Mesenteric fat pad (tissue), 1 donor: Measurements from ENCODE around the gene SEC16A. TPM values are rescaled to one million over a fixed set of nuclear protein-coding genes. Genes with fewer than 3 reads are reported as not detected.

Experiments
- DNase-seq: peaks from one replicate; pipeline ENCODE4 v3.0.0-alpha.2; 2020; ENCODE audit warnings: low spot score
- total RNA-seq: library from RNA; stranded (reverse); fragmentation: NEBNext Ultra II Directional; extraction: Animal tissue kit (Norgen Biotek cat#: 25700); gene quantifications from one replicate; pipeline ENCODE4 v1.2.1, GENCODE V29; 2021
- donor health status: DM: yes; HTN: yes; CAD: no.

Gene SEC16A
- total RNA-seq, 1 donor from 2014 or later = 71.8 TPM

DNA sequence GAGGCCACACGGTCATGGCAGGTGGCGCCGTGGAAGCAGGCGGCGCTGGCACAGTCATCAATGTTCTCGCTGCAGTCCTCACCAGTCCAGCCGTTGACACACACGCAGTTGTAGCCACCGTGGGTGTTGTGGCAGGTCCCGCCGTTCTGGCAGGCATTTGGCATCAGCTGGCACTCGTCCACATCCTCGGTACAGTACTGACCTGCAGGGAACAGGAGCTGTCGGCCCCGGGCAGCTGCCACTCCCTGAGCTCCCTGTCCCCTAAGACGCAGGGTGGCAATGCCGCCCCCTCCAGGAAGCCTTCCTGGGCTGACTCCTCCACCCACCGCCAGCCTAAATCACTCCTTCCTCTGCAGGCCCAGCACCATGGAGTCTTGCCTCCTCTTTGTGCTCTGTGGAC lies 35.8 kb upstream of the SEC16A start:
- no peak for DNase-seq

DNA sequence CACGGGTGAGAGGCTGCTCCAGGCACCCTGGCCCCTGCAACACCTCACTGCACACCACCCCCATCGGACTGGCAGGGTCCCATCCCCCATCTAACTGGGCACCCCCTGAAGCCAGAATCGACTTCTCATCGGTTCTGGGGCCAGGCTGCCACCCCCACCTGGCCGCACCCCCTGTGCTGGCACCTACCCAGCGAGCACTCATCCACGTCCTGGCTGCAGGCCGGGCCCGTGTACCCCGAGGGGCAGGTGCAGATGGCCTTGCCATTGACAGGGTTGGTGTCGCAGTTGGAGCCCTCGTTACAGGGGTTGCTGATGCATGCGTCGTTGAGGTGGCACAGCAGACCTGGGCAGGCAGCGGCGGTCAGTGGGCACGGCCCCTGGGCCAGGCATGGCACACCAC lies 35.1 kb upstream of the SEC16A start:
- DNase-seq = no peak

DNA sequence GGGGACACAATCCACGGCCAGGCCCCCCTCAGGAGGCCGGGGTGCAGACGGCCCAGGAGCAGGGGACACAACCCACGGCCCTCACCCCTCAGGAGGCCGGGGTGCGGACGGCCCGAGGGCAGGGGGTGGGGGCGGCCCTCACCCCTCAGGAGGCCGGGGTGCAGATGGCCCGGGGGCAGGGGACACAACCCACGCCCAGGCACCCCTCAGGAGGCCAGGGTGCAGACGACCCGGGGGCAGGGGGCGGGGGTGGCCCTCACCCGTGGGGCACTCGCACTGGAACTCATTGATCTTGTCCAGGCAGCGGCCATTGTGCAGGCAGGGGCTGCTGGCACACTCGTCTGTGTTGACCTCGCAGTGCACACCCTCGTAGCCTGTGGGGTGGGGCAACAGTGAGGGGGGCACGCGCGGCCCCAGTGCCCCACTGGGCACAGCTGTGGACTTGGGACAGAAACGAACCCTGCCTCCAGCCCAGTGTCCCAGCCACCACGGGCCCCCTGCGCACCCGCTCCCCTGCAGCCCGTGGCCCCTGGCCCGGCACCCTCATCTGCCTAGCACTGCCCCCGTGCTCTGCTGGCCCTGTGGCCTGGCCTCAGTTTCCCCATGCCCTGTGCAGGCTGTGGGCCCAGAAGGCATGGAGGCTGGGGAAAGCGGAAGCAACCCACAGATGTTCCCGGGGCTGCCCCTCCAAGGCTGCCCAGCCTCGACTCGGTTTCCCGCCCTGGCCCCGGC lies 34.3 kb upstream of the SEC16A start:
- DNase-seq = no peak

DNA sequence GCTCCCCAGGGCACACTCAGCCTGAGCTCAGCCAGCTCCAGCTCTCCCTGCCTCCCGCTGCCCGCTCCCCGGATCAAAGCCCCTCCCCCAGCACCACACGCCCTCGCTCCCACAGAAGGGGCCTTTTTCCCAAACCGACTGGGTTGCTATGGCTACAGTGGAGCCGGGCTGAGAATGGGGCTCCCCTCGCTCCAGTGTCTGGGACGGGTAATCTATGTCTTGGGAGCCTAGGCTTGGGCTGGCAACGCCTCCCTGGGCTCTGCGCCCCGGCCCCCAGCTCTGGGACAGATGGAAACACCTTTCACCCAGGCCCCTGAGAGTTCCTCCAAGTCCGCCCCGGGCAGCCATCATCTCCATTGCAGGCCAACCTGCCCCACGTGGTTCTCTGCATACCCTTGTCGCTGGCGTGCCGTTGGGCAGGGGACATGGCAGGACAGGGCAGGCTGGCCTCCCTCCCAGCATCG lies 33.4 kb upstream of the SEC16A start:
- no peak for DNase-seq

DNA sequence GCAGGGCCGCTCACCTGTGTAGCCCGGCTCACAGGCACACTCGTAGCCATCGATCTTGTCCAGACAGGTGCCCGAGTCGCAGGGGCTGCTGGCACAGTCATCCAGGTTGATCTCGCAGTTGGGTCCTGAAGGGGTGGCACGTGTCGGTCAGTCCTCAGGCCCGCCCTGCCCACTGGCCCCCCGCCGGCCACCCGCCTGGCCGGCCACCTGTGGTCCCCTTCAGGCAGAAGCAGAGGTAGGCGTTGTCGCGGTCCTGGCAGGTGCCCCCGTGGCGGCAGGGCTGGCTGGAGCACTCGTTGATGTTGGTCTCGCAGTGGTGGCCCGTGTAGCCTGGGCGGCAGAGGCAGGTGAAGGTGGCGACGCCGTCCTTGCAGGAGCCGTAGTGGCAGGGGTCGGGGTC lies 32.4 kb upstream of the SEC16A start:
- DNase-seq = no peak

DNA sequence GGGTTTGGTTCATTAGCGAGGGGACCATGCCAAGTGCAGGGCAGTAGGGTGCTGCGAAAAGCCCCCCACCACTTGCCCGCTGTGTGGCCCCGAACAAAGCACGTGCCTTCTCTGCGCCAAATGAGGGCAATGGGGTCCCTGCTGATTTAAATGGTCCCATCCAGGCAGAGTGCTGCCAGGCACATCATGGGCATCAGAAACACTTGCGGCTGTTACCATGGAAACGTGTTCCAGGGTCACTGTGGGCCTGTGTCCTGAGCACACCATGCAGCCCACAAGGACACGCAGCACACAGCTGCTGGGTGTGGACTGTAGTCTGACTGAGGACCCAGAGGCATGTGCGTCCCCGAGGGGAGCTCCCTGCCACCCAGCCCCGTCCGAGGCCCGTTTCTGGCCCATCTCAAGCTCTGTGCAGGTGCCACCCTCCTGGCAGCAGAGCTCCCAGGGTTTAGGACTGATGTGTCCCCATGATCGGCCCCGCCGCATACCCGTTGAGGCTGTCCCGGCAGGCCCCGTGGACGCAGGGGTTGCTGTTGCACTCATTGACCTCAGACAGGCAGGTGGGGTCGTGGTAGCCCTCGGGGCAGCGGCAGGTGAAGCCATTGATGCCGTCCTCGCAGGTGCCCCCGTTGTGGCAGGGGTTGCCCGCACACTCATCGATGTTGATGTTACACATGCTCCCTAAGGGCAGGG lies 31.3 kb upstream of the SEC16A start:
- DNase-seq = no peak

DNA sequence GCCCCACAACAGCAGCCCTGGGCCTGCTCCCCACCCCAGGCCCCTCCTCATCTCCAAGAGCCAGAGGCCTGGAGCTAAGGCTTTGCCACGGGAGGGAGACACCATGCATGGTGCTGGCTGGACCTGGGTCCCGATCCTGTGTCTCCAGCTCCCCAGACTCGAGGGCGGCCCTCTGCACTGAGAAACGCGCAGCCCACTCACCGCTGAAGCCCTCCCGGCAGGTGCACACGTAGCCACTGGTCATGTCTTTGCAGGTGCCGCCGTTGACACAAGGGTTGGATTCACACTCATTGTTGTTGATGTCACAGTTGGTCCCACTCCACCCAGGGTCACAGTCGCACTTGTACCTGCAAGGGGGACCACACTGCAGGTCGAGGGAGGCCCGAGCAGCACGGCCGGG lies 30.4 kb upstream of the SEC16A start:
- no peak for DNase-seq

DNA sequence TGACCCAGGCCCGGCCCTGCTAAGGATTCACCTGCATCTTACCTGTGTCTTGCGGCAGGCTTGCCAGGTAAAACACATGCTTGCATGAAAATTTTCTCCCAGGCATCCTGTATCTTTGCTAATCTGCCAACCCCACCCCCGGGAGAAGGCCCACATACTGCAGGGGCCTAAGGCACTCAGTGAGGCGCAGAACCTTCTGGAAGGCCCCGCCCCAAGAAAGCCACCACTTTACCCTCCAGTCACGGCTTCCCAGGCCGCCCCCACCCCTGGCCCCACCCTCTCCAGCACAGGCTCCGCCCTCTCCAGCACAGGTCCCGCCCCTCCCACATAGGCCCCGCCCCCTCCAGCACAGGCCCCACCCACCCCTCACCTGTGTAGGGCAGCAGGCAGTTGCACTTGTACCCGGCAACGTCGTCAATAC lies 29.8 kb upstream of the SEC16A start:
- DNase-seq = no peak

DNA sequence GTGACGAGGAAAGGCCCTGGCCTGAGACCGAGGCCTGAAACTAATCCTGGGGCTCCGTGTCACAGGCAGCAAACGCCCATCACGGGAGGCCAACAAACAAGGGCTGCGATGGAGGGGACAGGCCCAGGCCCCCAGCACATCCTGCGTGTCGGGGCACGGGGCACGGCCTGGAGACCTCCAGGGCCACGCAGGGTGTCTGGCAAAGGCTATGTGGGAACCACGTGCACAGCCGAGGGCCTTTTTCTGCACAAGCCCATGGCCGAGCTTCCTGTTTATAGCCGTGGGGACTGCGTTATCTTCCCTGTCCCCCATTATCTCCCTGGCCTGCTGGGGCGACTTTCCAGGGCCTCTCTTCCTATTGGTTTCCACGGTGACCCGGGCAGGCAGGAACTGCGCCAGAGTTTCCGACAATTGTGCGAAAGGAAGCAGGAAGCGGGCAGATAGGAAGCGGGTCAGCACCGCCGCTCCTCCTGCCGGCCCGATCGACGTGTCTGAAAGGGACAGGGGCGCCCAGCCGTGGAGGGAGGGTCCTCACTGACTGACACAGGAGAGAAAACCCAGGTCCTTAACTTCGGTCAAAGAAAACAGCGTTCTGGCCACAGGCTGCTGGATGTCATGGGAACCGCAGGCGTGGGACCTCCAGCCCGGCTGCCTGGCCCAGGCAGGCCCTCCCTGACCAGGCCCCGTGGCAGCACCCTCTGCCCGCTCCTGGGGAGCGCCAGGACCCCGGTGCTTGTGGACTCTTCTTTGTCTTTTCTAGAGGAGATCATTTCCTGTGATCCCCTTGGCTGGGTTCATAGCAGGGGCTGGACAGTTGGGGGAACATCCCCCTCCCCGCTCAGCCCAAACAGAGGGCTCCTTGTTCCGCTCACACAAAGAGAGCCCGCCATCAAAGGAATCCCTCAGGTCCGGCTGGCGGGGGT lies 29.1 kb upstream of the SEC16A start:
- no peak for DNase-seq

DNA sequence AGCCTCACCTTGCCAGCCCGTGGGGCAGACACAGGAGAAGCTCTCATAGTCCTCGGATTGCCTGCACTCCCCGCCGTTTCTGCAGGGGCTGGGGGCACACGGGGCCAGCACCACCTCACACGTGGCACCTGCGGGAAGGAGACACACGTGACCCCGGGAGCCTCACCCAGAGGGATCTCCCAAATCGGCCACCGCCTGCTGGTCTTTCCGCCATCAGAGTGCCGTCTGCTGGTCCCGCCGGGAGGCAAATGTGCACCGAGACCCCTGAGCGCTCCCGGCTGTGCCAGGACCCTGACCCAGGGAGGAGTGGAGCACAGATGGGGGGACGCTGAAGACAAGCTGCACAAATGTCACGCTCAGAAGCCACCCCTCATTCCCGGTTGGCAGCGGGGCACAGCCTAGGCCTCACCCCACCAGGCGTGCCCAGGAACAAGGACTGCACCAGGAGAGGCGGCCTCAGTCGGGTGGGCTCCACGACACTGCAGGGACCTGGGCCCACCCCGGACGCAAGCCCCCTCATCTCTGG lies 28.4 kb upstream of the SEC16A start:
- DNase-seq = no peak

DNA sequence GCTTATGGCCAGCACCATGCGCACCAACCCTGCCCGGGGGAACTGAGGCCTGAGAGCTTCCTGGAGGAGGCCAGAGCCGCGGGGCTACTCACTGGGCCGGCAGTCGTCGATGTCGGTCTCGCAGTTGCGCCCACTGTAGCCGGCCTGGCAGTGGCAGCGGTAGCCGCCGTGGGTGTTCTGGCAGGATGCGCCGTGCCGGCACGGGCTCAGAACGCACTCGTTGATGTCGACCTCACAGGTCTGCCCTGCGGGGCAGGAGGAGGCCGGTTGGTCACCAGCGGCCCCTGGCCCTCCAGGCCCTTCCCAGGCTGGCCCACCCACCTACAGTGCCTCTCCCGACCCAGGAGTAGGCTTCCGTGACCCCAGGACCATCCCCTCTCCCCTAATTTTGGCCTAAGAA lies 27.7 kb upstream of the SEC16A start:
- no peak for DNase-seq

DNA sequence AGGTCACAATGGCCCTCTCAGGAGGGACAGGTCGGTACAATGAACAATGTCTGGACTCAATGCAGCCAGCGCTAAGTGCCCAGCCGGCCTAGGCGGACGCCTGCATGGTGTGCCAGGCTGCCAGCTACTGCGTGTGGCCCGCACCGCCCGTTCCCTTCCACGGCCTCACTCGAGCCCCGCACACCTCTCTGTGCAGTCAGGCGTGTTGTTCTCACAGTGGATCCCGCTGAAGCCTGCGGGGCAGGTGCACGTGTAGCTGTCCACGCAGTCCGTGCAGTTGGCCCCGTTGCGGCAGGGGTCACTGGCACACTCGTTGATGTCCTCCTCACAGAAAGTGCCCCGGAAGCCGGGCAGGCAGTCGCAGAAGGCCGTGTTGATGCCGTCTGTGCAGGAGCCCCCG lies 26.7 kb upstream of the SEC16A start:
- no peak for DNase-seq

DNA sequence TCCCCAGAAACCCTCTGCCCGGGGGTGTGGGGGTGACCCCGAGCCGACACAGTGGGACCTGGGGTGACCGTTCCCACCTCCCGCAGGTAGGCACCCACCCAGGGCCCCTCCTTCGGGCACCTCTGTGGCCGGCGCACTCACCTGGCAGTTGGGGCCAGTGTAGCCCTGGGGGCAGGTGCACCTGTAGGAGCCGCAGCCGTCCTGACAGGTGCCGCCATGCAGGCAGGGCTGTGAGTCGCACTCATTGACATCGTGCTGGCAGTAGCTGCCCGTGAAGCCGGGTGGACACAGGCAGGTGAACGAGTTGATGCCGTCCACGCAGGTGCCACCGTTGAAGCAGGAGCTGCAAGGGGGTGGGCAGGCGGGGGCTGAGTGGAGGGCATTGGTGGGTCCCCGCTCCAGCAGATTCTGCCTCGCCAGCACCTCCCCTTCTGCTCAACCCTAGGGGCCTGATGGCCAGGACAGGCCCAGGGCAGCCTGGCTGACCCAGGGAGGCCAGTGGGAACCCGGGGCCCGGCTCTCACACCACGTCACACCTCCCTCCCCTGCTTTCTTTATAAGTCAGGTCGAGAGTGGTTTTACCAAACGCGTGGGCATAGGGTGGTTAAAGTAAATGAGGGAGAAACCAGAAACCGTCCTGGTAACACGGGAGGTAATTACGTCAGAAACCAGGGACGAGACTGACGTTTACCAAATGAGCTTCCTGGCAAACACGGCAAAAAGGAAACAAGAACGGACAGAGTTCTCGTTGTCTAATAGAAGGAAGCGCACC lies 26.1 kb upstream of the SEC16A start:
- no peak for DNase-seq

DNA sequence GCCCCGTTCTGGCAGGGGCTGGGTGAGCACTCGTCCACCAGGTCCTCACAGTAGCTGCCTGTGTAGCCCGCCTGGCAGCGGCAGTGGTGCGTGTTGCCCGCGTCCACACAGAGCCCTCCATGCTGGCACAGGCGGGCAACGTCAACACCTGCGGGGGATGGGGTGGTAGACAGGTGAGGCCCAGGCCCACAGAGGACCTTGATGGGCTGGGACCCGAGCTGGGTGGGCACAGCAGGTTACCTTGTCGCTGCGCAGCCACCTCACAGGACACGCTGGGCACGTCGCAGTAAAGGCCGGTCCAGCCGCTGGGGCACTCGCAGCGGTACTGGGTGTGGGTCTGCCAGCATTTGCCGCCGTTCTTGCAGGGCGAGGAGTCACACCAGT lies 25.1 kb upstream of the SEC16A start:
- no peak for DNase-seq

DNA sequence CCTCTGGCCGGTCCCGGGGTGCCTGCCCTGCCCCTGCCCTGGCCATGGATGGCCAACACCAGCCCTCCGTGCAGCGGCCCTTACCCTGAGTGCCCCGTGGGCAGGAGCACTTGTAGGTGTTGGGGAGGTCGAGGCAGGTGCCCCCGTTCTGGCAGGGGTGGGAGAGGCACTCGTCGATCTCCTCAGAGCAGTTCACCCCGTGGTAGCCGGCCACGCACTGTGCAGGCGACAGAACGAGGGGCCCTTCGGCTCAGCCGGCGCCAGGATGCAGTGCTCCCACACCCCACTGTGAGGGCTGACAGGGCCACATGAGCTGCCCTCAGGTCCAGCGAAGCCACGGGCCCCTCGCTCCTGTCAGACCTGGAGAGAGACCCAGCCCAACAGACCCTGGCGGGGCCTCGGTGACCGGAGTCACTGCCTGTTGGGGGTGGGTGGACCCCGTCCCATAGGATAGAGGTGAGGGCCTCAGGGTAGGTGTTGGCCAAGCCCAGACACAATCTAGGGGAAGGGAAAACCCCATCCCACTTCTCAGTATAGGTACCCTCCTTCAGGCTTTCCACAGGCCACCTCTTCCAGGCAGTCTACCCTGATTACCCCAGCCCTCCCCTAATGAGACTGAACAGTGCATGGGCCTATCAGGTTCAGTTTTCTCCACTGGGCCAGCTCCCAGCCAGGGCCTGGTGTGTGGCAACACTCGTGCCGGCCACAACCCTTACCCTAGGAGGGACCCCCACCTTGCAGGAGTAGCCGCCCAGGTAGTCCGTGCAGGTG lies 24.6 kb upstream of the SEC16A start:
- no peak for DNase-seq

DNA sequence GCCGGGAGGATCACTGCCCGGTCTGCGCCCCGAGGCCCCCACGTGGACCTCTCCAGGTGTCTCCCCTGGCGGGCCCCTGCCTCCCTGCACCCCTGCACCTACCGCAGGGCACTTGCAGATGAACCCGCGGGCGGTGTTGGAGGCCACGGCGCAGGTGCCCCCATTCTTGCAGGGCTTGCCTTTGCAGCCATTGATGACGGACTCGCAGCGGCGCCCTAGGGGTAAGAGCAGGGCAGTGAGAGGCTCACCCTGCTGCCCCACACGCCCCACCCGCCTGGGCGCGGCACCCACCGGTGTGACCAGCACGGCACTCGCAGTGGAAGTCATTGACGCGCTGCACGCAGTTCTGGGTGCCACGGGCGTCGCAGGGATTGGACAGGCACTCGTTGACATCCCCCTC lies 23.6 kb upstream of the SEC16A start:
- DNase-seq = no peak

DNA sequence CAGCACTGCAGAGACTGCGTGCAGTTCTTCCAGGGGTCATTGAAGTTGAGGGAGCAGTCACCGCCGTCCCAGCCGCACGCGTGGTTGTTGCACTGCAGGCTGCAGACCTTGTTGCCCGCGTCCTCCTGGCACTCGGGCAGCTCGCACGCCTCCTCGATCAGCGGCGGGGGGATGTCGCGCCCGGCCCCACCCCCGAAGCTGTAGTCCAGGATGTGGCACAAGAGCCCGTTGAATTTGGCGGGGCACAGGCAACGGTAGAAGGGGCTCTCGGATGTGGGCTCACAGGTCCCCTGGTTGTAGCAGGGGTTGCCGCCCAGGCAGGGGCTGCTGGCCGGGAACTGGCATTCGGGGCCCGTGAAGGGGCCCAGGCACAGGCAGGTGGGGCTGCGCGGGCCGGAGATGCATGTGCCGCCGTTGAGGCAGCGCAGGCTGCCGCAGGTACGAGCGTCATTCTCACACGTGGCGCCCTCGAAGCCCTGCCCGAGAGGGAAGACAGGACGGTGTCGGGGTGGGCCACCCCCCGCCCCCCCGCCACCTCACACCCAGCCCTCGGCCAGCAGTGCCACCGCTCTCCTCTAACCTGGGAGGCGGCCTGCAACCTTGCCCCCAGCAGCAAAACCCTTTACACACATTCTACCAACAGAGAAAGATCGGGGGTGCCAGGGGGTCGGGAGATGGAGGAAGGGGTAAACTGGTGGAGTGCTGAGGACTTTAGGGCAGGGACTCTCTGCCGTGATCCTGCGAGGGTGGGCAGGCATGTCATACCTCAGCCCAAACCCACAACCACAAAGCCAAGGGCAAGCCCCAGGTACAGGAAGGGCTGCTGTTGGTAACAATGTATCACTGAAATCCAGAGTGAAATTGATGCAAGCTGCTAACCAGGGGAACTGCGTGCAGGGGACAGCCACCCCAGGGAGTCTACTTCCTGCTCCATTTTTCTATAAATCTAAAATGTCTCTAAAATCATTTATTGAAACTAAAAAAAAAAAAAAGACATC lies 22.9 kb upstream of the SEC16A start:
- no peak for DNase-seq

DNA sequence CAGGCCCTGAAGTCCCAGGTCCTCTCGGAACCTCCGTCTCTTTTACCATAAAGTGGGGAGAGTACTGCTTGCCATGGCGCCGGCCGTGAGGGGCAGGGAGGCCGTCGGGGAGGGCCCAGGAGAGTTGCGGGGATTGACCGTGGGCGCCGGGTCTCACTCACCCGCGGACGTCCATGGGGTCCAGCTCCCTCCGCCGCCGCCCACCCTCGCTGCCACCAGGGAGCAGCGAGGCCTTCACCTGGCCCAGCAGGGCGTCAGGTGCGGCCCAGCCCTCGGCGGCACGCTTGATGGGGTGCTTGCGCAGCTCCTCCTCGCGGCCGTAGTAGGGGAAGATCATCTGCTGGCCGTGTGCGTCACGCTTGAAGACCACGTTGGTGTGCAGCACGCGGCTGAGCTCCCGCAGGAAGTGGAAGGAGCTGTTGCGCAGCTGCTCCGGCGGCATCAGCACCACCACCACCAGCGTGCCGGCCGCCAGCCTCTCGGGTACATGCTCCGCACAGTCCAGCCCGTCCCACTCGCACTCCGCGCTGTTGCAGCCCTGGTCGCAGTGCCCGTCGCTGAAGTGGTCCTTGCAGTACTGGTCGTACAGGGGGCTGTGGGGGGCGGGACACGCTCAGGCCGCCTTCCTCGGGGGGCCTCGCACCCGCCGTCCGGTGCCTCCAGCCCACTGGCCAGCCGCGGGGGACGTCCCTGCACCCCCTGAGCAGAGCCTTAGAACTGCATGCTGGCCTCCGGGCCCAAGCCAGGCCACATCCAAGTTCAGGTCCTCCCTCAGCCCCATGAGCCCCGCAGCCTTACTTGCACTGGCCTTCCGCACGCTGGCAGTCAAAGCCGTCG lies 21.9 kb upstream of the SEC16A start:
- DNase-seq = no peak
